HG03139 (cell line): Measurements from ENCODE around the gene ARHGAP4.

ENCODE experiments used
- ATAC-seq: cut with Tn5 transposase; IDR thresholded peaks from one replicate; pipeline ENCODE4 v1.9.1; 2021; ENCODE audit not compliant: unreplicated experiment

ARHGAP4 gene

GRCh38 chrX:153908219-153908860 lies 17.7 kb downstream of the ARHGAP4 start:
- ATAC-seq: no peak

- no peak for ATAC-seq
Observed at GRCh38 chrX:153907456-153907855, 18.6 kb downstream of the ARHGAP4 start.

- no peak for ATAC-seq
Observed at GRCh38 chrX:153906126-153906917, 19.7 kb downstream of the ARHGAP4 start.

- ATAC-seq: no peak
Observed at GRCh38 chrX:153905481-153906095, 20.5 kb downstream of the ARHGAP4 start.

GRCh38 chrX:153903991-153904957 lies 21.8 kb downstream of the ARHGAP4 start, which contains the start of gene AVPR2:
TSS of gene AVPR2 (plus strand) at chrX:153904673. CDS start at chrX:153905146, 473 bp downstream.
- no peak for ATAC-seq

GRCh38 chrX:153903238-153903980 lies 22.7 kb downstream of the ARHGAP4 start:
- no peak for ATAC-seq

GRCh38 chrX:153902385-153902784 lies 23.7 kb downstream of the ARHGAP4 start:
- no peak for ATAC-seq

- ATAC-seq: no peak
Observed at GRCh38 chrX:153901753-153902140, 24.3 kb downstream of the ARHGAP4 start.

- ATAC-seq: no peak
Observed at GRCh38 chrX:153900831-153901752, 25.0 kb downstream of the ARHGAP4 start.

- ATAC-seq: no peak
Observed at GRCh38 chrX:153897899-153898298, 28.2 kb downstream of the ARHGAP4 start.

- no peak for ATAC-seq
Observed at GRCh38 chrX:153889123-153889522, 36.9 kb downstream of the ARHGAP4 start.

GRCh38 chrX:153888344-153888743 lies 37.7 kb downstream of the ARHGAP4 start:
- no peak for ATAC-seq

GRCh38 chrX:153887385-153887784 lies 38.7 kb downstream of the ARHGAP4 start:
- no peak for ATAC-seq

GRCh38 chrX:153886915-153887314 lies 39.1 kb downstream of the ARHGAP4 start:
- no peak for ATAC-seq

GRCh38 chrX:153885968-153886903 lies 39.8 kb downstream of the ARHGAP4 start, which contains the start of gene L1CAM:
TSS of gene L1CAM (minus strand) at chrX:153886173. CDS start at chrX:153875836, 10,337 bp downstream.
- ATAC-seq: no peak

- ATAC-seq: no peak
Observed at GRCh38 chrX:153885208-153885787, 40.8 kb downstream of the ARHGAP4 start.

GRCh38 chrX:153884590-153884989 lies 41.5 kb downstream of the ARHGAP4 start:
- no peak for ATAC-seq
